GM18505 (cell line): Measurements from ENCODE around the gene PPP2R5B.
A peak's percentile ranks its signal among the peaks of the same experiment; 100 is the strongest.

Experiments
- ATAC-seq: cut with Tn5 transposase; IDR thresholded peaks from one replicate; pipeline ENCODE4 v1.9.1; 2021; ENCODE audit not compliant: unreplicated experiment
- POLR2A ChIP-seq: IDR thresholded peaks from 4 replicates; pipeline ENCODE4 v1.6.1; 2011; ENCODE audit warnings: borderline replicate concordance; ENCODE audit not compliant: insufficient read depth, insufficient read length; ENCODE audit errors: extremely low read depth

Gene PPP2R5B

DNA sequence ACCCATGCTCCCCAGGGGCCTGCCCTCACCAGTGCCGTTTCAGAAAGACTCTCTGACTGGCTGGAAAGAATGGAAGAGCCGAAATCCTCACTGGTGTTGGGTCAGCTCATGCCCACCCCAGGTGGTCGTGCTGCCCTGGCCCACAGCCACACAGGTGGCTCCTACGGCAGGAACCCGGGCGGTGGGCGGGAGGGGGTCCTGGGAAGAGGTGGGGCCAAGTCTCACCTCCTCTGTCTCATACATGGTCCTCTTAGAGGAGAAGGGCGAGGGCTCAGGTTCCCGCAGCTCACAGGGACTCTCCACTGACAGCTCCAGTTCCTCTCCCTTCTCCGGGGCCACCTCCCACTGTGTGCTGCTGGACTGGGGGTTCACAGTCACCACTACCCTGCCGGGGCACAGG is 15.7 kb upstream of the PPP2R5B start:
- no peak for ATAC-seq
- TF ChIP-seq POLR2A: no peak

GRCh38 chr11:64909653-64910343 is 14.7 kb upstream of the PPP2R5B start:
- no peak for ATAC-seq
- no peak for TF ChIP-seq POLR2A

DNA sequence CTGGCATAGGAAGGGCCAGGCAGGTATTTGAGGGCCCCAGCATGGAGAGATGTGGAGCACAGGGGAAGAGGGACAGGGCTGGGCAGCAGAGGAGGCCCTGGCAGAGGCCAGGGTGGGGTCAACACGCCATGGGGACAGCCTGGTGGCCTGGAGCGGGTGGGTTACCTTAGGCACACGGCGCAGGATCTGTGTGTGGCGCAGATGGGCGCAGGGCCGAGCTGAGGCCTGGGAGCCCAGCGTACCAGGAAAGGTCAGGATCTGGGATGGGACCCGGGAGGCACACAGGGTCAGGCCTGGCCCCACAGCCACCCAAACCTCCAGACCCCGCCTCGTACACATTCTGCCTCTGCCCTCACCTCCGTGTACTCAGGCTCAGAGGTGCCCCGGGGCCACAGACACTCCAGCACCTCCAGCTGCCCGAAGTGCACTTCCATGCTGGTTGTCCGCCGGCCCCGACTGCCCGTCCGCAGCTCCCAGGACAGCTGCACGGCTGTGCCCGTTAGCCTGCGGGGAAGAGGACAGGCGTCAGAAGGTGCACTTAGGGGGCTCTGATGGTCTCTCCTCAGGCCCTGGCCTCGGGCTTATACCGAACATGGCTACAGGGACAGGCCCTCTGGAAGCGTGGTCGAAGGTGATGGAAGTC is 13.9 kb upstream of the PPP2R5B start:
- no peak for TF ChIP-seq POLR2A
- ATAC-seq: no peak

GRCh38 chr11:64911142-64911541 is 13.3 kb upstream of the PPP2R5B start:
- no peak for ATAC-seq
- TF ChIP-seq POLR2A: no peak

GRCh38 chr11:64911689-64912088 is 12.8 kb upstream of the PPP2R5B start:
- TF ChIP-seq POLR2A: no peak
- ATAC-seq: no peak

GRCh38 chr11:64913171-64913727 is 11.2 kb upstream of the PPP2R5B start:
- TF ChIP-seq POLR2A: no peak

GRCh38 chr11:64914123-64914522 is 10.4 kb upstream of the PPP2R5B start:
- no peak for ATAC-seq

More at GRCh38 chr11:64913171-64913727, 11.2 kb upstream of the PPP2R5B start:
- no peak for ATAC-seq

GRCh38 chr11:64915376-64915887 is 9.1 kb upstream of the PPP2R5B start:
- no peak for TF ChIP-seq POLR2A
- no peak for ATAC-seq

More at GRCh38 chr11:64914123-64914522, 10.4 kb upstream of the PPP2R5B start:
- TF ChIP-seq POLR2A: no peak

DNA sequence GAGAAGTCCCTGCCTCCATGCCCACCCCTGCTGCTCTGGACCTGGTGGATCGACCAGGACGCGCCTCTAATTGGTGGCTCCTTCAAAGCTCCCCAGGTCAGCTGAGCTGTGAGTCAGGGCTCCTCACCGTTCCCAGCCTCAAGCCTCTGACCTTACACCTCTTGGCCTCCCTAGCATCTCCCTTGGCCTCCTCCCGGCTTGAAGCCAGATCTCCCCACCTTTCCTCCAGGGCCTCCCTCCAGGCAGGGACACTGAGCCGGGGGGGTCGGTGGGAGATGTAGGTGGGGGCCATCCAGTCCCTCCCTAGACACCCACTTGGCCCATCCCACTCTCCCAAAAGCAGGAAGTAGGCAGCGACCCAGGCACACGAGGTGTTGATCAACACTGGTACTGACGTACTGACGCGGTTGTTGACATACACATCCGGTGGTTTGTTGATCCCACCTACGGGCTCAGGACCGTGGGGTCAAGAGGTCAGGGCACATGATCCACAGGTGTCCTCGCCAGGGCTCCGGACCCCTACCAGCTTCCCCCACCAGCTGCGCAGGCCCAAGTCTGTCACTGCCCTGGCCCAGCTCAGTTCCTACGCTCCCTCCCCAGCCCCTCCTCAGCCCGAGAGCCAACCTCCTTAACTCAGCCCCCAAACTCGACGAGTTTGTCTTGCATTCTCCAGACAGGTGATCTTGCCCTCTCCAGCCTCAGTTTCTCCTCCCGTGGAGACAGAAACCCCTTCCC is 8.3 kb upstream of the PPP2R5B start:
- no peak for TF ChIP-seq POLR2A
- peak; percentile 11 for ATAC-seq

DNA sequence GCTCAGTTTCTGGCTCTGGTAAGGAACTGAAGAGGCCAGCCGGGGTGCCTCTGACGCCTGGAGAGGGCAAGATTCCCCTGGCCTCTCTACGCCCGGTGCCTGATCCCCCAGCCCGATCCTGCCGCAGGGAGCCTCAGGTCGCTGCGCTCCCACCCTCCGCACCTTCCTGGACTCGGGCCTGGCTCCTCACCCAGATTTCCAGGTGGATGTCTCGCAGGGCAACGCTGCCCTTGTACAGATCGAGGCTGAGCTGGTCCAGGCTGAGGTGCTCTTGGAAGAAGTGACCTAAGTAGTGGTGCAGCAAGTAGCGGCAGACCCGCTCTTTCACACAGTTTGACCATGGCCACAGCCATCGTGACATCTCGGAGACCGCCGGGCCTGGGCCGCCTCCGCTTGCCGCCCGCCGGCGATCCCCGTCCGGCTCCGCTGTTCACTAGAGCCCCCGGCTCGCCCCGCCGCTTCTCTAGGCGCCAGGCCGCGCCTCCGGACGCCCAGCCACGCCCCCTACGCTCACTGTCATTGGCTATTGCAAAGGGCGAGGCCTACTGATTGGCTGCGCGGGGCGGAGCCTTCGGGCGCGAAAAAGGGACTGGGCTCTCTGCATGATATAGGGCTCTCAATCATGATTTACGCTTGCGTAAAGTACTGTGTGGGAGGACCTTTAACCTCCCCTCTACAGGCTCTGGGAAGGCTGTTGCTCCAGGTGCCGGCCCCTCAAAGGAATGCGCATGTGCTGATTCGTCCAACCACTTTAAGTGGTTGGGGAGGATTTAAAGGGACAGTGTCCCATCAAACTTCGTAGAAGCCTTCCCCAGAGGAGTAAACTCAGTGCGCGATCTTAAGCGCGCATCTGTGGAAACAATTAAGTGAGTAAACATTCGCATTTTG is 7.5 kb upstream of the PPP2R5B start, which contains the start of gene ATG2A:
Gene ATG2A, minus strand, starts transcription at position 435 of the 888 bp plus-strand sequence. Its CDS starts 74 bp downstream, at position 361.
- TF ChIP-seq POLR2A: peak; percentile 71
- ATAC-seq: peak; percentile 87

GRCh38 chr11:64917663-64917995 is 6.9 kb upstream of the PPP2R5B start:
- no peak for TF ChIP-seq POLR2A

GRCh38 chr11:64918017-64918416 is 6.5 kb upstream of the PPP2R5B start:
- no peak for TF ChIP-seq POLR2A
- no peak for ATAC-seq

More at GRCh38 chr11:64917663-64917995, 6.9 kb upstream of the PPP2R5B start:
- no peak for ATAC-seq

- TF ChIP-seq POLR2A: no peak
- ATAC-seq: no peak
Measured at GRCh38 chr11:64919627-64920026, 4.9 kb upstream of the PPP2R5B start.

DNA sequence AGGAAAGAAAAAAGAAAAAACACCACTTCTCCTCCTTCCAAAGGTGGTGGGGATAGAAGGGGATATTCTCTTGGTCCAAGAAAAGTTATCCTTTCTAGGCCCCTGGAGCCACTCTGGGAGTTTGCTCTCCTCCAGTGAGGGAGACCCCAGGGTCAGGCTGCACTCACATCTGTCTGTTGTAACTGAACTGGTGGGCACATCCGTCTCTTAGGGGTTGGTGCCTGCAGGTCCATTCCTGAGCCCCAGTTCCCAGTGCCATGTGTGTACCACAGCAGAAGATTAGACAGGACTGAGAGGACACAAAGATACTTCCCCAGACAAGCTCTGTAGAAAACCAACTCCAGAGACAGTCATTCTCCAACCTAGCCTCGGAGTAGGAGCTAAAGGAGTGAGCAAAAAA is 4.4 kb upstream of the PPP2R5B start:
- no peak for ATAC-seq
- TF ChIP-seq POLR2A: no peak
